HG03175 (cell line): ENCODE results near the gene CHRNA4.
"Not testable (repeated sequence)": the region's sequence is repeated elsewhere in the genome, so short reads cannot be mapped to it uniquely, and the experiment has no call there.

Source experiments
- ATAC-seq: cut with Tn5 transposase; IDR thresholded peaks from one replicate; pipeline ENCODE4 v1.9.1; 2021; ENCODE audit warnings: mild to moderate bottlenecking, moderate library complexity; ENCODE audit not compliant: unreplicated experiment

Gene CHRNA4

DNA sequence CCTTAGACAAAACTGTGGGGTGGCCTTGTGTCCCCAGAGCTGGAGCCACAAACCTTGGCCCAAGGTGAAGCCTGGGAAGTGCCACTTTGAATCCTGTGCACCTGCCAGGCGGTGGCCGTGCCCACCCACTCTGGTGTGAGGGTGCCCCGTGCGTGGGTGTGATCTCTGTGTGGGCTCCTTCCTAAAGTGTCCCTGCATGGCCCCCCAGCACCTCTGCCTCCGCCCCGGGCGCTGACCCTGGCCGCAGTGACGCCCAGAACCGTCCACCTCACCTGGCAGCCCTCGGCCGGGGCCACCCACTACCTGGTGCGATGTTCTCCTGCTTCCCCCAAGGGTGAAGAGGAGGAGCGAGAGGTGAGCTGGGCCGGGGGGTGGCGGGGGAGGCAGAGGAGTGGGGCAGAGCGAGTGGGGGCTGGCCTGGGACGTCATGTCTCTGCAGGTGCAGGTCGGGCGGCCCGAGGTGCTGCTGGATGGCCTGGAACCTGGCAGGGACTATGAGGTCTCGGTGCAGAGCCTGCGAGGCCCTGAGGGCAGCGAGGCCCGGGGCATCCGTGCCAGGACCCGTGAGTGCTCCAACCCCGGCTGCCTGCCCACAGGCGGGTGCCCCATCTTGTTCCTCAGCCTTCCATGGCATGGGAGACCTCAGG lies 49.8 kb downstream of the CHRNA4 start:
- ATAC-seq, result no peak

DNA sequence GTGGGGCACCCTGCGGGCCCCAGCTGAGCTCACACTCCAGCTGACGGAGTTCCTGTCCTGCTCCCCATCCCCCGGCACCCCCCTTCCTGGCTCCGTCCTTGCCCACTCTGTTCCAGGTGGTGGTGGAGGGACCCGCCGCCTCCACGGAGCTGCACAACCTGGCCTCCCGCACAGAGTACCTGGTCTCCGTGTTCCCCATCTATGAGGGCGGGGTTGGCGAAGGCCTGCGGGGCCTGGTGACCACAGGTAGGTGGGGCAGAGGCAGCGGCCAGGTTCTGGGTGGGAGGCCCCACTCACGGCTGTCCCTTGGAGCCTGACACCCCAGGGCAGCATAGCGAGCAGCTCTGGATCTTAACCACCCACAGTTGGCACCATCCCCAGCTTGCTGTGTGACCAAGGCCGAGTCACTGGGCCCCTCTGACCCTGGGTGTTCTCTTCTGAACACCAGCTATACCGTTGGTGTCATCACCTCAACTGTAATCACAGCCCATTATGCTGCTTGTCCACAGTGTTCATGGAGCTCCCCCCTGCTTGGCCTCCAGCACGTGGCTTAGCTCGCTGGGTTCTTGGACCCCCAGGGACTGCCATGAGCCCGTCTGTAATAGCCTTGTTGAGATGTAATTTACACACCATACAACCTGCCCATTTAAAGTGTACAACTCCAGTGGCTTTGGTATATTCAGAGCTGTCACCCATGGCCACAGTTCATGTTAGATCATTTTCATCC lies 50.7 kb downstream of the CHRNA4 start:
- ATAC-seq, result no peak

GRCh38 chr20:63309261-63310071 lies 51.7 kb downstream of the CHRNA4 start:
- ATAC-seq, result no peak

- no peak for ATAC-seq
Observed at GRCh38 chr20:63308218-63308911, 52.8 kb downstream of the CHRNA4 start.

GRCh38 chr20:63307538-63308217 lies 53.5 kb downstream of the CHRNA4 start:
- ATAC-seq, result no peak

DNA sequence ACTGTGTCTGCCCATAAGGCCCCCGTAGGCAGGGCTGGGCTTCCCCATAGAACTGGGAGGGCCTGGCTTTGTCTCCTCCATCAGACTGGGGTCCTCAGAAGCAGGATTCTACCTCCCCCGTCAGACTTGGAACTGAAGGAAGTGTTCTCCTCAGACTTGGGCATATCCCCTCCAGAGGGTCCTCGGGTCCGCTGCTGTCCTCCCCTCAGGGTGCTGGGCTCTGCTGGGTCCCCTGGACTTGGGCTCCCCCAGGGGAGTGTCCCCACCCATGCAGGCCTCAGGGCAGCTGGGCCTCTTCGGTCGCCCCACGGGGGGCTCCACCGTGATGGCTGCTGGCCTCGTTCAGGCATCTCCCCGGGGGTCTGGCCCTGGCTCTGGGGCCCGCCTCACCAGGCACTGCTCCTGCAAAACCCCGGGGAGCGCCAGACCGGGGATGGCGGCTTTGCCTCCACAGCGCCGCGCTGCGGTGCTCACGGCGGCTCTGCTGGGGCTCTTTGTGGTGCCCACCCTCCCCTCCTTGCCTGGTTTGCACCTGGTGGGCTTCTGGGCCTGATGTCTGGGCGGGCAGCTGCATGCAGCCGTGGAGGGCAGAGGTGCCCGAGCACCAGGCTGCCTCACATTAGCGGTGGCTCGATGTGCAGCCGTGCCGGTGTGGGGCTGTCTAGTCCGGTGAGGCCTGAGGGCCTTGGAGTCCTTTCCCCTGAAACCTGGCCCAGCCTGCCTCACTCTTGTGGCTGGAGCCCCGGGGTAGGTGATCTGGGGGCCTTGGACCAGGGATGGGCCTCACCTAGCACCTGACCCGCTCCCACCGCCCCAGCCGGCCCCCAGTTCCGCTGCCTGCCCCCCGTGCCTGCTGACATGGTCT lies 54.2 kb downstream of the CHRNA4 start:
- ATAC-seq, result no peak

- ATAC-seq, result not testable (repeated sequence)
Observed at GRCh38 chr20:63305933-63306672, 55.0 kb downstream of the CHRNA4 start.

GRCh38 chr20:63305393-63305792 lies 55.8 kb downstream of the CHRNA4 start:
- ATAC-seq, result no peak

GRCh38 chr20:63303095-63303666 lies 58.0 kb downstream of the CHRNA4 start:
- no peak for ATAC-seq

DNA sequence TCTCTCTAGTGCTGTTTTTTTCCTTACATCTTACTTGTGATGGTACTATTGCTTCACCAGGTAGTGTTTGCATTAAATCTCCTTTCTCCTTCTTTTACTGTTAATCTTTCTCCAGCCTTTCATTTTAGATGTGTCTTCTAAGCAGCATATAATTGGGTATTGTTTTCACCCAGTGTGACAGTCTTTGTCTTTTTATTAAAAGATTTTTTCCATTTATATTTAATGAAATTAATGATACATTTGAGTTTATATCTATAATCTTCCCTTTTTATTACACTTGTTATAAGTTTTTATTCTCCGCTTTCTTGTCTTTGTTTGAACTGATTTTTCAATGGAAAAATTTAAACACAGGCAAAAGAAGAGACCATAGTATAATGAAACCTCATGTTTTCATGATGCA lies 59.5 kb downstream of the CHRNA4 start:
- no peak for ATAC-seq

DNA sequence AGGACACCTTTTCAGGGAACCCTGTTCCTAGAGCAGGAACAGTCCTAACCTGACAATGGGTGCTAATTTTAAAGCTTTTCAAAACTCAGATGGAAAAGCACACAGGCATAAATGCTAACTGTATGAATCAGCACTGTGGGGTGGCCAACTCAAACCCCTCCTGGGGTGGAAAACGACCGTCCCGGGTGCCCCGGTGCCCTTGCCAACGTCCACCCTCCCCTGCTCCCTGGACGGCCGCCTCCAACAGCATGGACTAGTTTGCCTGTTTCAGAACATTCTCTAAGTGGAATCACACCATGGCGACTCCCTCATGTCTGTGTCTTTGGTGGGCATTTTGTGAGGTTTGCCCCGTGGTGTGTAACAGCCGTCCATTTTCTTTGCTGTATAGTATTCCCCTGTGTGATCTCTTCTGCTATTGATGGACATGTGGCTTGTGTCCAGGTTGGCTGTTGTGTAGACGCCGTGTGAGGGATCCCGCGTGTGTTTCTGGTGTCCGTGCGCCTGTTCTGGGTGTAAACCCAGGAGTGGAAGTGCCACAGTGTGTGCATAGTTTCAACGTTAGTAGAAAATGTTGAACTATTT lies 62.3 kb downstream of the CHRNA4 start:
- no peak for ATAC-seq

- ATAC-seq, result no peak
Observed at GRCh38 chr20:63297796-63298572, 63.2 kb downstream of the CHRNA4 start.

DNA sequence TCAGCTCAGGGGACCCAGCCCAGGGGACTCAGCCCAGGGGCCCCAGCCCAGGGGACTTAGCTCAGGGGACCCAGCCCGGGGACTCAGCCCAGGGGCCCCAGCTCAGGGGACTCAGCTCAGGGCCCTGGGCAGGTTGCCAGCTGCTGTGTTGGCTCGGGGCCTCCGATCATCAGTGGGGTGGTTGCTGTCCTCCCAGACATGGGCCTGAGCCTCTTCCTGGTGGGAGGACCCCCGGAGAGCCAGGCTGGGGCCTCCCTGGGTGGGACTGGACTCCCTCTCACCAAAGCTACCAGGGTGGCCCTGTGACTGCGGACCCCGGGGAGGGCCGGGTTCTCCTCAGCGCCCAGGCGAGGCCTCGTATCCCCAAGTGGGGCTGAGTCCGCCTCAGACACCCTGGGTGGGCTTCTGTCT lies 63.8 kb downstream of the CHRNA4 start:
- no peak for ATAC-seq

DNA sequence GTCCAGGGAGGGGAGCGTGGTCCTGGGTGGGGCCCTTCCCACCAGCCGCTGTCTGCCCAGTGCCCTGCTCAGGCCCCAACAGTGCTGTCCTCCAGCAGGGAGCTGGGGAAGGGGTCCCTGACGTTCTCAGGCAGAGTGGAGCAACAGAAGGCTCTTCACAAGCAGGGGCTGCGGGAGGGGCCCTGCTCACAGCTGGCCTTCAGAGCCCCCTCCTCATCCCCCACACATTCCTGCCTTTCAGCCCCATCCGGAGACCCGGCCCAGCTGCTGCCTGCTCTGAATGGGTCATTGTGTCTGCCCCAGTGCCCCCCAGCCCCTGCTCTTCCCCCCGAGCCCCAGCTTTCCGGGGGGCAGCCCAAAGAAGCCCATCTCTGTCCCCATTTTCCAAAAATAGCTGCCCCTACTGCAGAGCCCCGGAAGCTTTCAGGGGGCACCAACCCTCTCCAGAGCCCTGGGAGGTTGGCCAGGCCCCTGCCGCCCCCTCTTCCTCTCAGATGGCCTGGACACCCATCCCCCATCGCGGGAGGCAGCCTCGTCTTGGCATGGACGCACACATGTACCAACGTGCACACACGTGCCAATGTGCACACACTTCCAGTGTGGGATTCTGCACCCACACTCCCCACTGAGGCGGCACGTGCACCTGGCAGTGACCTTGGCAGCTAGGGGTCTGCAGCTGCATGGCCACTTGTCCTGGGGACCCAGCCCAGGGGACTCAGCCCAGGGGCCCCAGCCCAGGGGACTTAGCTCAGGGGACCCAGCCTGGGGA lies 64.4 kb downstream of the CHRNA4 start:
- ATAC-seq, result no peak

GRCh38 chr20:63295846-63296245 lies 65.3 kb downstream of the CHRNA4 start:
- no peak for ATAC-seq

GRCh38 chr20:63295422-63295821 lies 65.7 kb downstream of the CHRNA4 start:
- ATAC-seq, result no peak

- no peak for ATAC-seq
Observed at GRCh38 chr20:63295018-63295417, 66.1 kb downstream of the CHRNA4 start.
